HG03095 (cell line): ENCODE measurements around the gene UGT1A7.

Experiments
- ATAC-seq: cut with Tn5 transposase; IDR thresholded peaks from one replicate; pipeline ENCODE4 v1.9.1; 2021; ENCODE audit warnings: moderate library complexity; ENCODE audit not compliant: unreplicated experiment

UGT1A7 gene

DNA sequence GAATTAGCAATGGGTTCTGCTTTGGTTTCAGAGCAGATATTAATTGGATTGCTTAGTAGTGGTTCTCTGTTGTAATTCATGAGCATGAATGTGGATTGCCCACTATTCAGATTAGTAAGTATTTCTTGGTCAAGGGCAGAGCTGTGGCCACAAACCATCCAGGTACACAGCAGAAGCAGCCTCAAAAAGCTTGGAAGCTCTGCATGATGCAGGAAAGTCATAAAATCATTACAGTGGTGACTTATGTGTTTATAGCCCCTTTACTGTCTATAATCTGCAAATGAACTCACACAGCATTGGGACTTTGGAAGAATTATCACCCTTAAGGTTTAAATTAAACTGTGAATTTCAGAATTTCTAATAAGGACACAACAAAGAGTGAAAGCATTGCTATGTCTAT is 76.4 kb downstream of the UGT1A7 start:
- no peak for ATAC-seq

DNA sequence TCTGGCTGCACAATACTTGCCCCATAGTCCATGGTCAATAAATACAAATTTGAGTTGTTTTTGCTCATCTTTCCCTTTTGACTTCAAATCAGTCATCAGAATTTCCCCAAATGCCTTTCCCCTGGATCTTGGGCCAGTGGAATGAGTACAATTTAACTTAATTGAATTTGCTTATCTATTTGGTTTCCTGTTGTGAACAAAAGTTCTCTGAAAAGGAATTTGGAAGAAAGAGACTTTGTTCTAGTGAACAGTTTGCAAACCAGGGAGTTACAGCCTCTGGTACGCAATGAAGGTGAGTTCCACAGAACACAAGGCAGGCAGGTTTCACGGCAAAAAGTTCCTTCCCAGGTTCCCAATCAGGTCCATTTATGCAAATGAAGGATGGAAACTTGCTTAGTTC is 77.1 kb downstream of the UGT1A7 start:
- ATAC-seq: no peak

DNA sequence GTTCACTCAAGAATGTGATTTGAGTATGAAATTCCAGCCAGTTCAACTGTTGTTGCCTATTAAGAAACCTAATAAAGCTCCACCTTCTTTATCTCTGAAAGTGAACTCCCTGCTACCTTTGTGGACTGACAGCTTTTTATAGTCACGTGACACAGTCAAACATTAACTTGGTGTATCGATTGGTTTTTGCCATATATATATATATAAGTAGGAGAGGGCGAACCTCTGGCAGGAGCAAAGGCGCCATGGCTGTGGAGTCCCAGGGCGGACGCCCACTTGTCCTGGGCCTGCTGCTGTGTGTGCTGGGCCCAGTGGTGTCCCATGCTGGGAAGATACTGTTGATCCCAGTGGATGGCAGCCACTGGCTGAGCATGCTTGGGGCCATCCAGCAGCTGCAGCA is 78.3 kb downstream of the UGT1A7 start, which contains the start of gene UGT1A1:
TSS of gene UGT1A1 (plus strand) at position 228 of the 400 bp plus-strand sequence. CDS start at position 246, 18 bp downstream.
- ATAC-seq: no peak

DNA sequence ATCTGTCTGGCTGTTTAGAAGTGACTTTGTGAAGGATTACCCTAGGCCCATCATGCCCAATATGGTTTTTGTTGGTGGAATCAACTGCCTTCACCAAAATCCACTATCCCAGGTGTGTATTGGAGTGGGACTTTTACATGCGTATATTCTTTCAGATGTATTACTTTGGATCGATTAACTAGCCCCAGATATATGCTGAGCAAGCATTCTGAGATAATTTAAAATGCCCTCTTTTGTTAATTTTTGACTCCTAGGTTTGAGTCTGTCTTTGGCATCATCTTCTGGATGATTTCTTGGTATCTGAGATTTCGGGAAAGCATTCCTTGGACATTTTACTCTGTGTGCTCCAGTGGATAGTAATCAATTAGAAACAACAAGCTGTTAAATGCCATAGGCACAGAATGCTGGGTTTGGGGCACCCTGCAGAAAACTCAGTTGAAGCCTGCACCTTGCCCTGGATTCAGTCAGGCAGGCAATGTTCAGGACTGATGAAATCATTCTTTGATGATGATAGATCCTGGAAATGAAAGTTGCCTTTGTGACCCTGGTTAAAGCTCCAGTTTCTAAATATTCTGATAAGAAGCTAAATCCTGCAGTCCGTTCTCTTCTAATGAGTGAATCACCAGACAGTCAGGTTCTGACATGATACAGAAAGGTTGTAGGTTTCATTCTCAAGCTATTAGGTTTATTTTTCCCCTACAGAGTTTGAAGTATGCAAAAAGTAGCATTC is 79.5 kb downstream of the UGT1A7 start:
- no peak for ATAC-seq

DNA sequence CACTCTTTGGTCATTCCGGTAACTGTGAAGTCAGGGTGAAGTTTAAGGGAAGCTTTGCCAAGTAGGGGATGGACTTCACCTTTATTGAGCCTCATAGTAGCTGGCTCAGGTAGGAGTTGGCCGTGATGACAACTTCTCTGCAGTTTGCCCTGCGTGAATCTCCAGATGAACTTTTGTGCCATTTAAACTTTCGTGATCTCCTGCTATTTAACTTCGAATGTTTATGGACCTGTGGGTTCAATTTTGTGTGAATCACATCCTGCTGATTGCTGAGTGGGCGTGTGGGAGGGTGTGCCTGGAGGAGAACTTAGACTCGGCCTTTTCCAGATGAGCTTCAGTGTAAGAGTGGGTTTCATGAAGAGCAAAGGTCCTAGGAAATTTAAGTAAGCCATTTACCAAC is 82.6 kb downstream of the UGT1A7 start:
- no peak for ATAC-seq

DNA sequence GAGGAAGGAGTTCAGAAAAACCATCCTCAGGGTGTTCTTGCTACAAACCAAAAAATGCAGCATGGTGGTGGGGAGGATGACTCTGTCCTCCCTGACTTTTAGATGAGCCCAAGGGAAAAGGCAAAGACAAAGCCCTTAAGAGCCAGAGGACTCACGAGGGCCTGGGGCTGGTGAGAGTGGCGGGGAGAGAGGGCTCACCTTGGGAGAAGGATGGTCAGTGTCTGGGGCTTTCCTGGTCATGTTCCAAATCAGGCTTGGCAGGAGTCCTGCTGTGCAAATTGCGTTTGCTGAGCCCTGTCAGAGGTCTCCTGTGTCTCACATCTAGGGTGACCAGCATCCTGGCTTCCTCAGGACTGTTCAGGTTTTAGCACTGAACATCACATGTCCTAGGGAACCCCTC is 83.1 kb downstream of the UGT1A7 start:
- no peak for ATAC-seq

DNA sequence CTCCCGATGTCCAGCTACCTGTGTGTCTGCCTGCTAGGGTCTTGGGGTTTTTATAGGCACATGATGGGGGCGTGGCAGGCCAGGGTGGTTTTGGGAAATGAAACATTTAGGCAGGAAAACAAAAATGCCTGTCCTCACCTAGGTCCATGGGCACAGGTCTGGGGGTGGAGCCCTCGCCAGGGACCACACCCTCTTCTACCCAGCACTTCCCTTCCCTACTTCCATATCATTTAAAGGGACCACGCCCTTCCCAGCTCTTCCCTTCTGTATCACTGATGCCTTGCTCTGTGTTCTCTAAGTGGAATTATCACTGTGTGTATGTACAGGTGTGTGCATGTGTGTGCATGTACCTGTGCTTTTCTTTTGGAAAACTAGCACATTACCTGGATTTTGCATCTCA is 84.7 kb downstream of the UGT1A7 start:
- no peak for ATAC-seq

DNA sequence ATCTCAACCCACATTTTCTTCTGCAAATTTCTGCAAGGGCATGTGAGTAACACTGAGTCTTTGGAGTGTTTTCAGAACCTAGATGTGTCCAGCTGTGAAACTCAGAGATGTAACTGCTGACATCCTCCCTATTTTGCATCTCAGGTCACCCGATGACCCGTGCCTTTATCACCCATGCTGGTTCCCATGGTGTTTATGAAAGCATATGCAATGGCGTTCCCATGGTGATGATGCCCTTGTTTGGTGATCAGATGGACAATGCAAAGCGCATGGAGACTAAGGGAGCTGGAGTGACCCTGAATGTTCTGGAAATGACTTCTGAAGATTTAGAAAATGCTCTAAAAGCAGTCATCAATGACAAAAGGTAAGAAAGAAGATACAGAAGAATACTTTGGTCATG is 86.4 kb downstream of the UGT1A7 start:
- ATAC-seq: no peak

DNA sequence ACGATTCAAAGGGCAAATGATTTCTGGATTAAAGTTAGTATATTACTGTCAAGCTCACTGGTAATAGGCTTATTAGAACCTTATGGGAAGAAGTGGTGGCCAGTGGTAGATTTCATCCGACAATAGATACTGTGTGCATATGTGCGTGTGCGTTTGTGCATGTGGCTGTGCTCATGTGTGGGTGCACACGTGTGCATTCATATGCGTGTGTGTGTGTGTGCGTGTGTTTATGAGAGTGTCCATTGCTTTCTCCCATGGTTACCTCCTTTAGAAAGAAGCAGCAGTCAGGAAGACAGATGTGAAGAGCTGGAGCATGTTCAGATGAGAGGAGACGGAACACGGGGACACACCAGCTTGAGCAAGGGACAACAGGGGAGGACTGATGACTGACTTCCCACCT is 87.6 kb downstream of the UGT1A7 start:
- ATAC-seq: no peak

DNA sequence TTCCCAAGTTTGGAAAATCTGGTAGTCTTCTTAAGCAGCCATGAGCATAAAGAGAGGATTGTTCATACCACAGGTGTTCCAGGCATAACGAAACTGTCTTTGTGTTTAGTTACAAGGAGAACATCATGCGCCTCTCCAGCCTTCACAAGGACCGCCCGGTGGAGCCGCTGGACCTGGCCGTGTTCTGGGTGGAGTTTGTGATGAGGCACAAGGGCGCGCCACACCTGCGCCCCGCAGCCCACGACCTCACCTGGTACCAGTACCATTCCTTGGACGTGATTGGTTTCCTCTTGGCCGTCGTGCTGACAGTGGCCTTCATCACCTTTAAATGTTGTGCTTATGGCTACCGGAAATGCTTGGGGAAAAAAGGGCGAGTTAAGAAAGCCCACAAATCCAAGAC is 90.5 kb downstream of the UGT1A7 start:
- ATAC-seq: no peak

DNA sequence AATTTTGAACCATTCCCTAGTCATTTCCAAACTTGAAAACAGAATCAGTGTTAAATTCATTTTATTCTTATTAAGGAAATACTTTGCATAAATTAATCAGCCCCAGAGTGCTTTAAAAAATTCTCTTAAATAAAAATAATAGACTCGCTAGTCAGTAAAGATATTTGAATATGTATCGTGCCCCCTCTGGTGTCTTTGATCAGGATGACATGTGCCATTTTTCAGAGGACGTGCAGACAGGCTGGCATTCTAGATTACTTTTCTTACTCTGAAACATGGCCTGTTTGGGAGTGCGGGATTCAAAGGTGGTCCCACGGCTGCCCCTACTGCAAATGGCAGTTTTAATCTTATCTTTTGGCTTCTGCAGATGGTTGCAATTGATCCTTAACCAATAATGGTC is 90.9 kb downstream of the UGT1A7 start:
- no peak for ATAC-seq

DNA sequence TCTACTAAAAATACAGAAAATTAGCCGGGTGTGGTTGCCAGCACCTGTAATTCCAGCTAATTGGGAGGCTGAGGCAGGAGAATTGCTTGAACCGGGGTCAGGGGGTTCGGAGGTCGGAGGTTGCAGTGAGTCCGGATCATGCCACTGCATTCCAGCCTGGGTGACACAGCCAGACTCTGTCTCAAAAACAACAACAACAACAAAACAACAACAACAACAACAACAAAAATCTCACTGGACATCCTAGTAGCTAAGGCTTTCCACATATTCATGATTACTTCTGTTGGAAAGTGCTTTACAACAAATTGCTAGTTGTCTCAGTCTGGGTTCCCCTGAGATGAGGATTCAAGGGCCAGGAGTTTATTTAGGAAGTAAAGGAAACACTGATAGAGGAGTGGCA is 92.2 kb downstream of the UGT1A7 start:
- no peak for ATAC-seq

DNA sequence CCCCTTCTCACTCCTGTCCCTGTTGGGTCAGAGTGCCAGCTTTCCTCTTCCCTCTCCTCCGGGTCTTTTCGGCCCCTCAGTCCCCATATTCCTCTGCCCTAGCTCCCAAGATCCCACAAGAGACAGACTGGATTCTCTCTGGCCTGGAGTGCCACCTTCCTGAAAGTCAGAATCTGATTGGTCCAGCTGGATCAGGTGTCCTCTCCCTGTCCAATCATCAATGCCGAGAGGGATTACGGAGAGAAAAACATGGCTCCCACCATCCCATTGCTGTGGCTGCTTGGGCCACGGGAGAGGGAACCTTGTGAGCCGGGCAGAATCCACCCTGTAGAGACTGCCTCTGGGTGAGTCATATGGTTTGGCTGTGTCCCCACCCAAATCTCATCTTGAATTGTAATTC is 93.7 kb downstream of the UGT1A7 start:
- ATAC-seq: no peak

DNA sequence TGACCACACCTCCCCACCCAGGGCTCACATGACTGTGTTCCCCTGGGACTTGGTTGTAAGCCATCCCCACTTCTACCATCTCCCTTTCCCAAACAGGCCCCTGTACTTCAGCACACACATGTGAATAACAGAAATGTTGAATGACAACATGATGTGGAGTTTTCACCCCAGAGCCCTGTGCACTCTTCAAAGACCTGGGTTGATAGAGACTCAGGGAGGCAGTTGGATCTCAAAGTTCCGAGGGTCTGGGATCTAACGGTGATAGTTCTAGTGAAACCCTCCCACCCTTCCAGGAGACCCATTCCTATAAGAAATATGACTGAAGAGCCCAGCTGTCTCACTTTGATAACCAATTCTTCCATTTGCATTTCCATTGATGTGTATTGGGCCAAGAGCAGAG is 96.3 kb downstream of the UGT1A7 start, which contains the start of gene MROH2A:
TSS of gene MROH2A (plus strand) at position 301 of the 400 bp plus-strand sequence. CDS start 1,029 bp downstream, outside the sequence.
- ATAC-seq: no peak

DNA sequence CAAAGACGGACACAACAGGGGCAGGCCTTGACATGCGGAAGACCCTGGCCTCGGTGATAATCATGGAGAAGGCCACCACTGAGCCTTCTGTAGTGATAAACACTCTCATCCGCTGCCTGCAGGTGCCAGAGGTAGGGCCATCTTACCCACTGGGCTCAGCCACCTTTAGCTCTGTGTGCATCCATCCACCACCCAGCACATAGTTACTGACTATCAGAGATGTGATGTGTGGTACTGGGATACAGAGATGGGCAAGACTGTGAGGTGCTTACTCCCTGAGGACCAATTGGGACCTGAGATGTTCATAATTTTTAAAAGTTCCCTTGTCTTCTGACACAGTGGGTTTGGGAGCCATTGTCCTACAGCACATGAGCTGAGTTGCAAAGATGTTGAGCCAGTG is 98.0 kb downstream of the UGT1A7 start:
- no peak for ATAC-seq

DNA sequence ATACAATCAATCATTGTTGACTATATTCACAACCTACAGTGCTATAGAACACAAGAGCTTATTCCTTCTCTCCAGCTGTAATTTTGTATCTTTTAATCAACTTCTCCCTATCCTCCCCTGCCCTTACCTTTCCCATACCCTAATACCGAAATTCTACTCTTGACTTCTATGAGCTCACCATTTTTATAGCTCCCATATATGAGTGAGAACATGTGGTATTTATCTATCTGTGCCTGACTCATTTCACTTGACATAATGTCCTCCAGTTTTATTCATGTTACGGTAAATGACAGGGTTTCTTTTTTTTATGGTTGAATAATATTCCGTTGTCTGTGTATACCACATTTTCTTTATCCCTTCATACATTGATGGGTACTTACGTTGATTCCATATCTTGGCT is 99.1 kb downstream of the UGT1A7 start:
- no peak for ATAC-seq

DNA sequence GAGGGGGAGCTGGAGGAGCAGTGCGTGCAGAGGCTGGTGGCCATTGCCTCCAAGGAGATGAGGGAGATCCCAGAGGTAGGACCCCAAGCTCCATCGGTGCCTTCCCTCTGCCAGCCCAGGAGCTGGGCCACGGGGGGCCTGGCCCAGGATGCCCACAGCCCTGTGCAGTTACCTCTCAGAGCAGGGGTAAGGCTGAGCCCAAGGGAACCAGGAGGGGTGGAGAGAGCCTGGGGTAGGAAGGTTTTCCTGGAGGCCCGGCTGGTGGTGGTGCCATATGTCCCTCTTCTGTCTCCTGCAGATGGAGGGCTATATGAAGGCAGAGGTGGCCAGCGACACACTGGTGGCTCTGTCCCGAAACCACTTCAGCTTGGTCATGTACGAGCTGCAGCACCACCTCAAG is 107.9 kb downstream of the UGT1A7 start:
- no peak for ATAC-seq

DNA sequence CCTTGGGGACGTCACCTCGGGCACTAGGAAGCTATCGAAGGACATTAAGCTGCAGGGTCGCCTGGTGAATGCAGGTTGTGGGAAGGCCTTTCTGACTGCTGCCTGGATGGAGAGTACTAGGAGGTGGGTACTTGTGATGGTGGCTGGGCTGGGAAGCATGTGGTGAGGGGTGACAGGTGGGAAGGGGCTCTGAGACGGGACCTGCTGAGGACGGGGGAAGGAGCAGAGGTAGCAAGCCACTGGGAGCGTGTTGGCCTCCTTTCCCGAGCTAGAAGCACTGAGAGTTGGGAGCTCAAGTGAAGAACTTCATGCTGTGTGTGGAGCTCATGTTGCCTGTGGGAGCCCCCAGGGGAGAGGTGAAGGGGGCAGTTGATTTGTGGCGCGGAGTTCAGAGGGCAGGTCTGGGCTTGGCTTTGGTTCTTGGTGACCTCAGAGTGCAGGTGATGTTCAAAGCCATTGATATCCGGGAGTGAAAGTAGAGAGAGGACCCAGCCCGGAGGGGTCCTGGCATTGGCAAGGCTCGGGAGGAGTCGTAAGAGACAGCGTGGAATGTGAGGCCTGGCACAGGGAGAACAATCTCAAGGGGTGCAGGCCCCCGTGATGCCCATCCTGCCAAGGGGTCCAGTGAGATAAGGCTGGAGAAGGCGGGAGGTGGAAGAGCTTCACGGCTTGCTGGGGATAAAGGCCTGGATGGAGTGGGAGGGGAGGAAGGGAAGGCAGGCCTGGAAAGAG is 109.6 kb downstream of the UGT1A7 start:
- ATAC-seq: no peak

DNA sequence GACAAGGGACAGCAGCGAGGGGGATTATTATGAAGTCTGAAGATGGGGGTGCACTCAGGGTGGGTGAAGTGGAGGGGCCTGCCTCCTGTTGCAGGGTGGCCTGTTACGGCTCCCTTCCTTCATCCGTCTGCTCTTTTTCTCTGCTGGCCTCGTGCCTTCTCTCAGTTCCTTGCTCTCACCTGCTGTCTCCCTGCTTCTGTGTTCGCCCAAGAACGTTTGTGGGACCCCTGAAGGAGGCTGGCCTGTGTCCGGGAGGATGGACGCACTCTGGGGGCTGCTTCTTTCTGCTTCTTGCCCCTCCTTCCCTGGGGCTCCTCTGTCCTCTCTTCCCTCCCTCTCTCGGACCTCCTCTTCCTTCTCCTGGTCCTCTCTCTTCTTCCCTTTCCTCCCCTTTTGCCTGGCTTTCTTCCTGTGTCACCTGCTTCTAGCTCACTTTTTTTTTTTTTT is 110.2 kb downstream of the UGT1A7 start:
- ATAC-seq: no peak

DNA sequence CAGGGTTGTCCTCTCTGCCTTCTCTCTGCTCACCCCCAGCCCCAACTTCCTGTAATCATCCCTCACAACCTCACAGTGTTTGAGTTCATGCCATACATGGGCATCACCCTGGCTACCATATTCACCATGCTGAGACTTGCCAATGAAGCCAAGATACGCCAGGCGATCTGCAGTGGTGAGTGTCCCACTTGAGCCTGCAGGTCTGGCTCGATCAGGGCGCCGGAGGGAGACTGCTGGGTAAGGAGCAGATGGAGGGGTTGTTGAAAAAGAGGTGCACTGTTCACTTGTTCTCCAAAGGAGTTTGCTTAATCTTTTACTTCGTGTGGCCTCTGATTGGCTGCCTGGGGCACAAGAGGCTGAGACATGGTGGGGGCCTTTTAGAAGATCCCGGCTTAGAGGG is 111.0 kb downstream of the UGT1A7 start:
- ATAC-seq: no peak

DNA sequence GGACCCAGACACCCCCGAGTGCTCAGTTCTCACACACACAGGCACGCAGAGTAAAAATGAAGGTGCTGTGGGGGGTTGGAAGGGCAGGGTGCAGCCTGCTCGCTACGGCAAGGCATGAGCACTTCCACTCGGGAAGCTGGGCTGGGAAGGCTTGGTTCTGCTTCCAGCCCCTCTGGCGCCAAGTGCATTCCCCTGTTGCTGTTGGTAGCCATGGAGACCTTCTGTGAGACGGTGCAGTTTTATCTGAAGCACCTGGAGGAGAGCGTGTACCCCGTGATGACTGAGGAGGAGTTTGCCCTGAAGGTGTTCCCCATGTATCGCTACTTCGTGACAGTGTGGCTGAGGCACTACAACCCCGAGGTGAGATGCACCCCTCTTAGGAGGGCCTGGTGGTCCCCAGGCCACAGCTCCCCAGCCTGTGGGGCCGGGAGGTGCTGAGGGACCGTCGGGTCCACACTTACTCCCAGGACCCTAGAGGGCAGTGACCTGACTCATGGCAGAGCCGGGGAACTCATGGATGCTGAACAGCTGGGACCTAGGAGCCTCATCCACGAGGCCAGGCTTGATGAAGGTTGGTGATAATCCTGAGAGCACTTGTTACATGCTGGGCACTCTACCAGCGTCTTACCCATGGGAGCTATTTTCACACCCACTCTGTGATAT is 111.9 kb downstream of the UGT1A7 start:
- no peak for ATAC-seq

DNA sequence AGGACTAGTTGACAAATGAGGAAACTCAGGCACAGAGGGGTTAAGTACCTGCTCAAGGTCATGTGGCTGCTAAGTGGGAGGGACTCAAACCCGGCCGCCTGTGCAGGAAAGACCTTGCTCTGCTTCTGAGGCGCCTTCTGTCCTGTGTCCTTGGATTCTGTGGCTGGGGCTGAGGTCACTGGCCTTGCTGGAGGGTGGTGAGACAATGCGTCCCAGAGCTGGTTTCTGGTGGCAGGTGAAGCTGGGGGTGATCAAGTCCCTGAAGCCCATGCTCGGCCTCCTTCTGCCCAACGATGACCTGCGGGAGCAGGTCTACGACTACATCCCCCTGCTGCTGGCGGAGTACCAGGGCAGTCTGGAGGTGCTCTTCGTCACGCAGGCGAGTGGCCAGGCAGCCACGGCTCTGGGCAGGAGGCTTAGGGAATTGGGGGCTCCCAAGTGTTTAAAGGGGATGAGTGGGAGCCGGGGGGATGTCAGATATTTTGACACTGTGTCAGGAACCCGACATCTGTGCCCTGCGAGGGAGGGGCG is 112.5 kb downstream of the UGT1A7 start:
- ATAC-seq: no peak
